AG20443 (cell line): ENCODE results near the gene RPL13.
"Not testable (repeated sequence)": the region's sequence is repeated elsewhere in the genome, so short reads cannot be mapped to it uniquely, and the experiment has no call there.

Source experiments
- DNase-seq: peaks from one replicate; pipeline ENCODE4 v3.0.0; 2012; ENCODE audit warnings: low spot score, mixed read lengths

The RPL13 gene

DNA sequence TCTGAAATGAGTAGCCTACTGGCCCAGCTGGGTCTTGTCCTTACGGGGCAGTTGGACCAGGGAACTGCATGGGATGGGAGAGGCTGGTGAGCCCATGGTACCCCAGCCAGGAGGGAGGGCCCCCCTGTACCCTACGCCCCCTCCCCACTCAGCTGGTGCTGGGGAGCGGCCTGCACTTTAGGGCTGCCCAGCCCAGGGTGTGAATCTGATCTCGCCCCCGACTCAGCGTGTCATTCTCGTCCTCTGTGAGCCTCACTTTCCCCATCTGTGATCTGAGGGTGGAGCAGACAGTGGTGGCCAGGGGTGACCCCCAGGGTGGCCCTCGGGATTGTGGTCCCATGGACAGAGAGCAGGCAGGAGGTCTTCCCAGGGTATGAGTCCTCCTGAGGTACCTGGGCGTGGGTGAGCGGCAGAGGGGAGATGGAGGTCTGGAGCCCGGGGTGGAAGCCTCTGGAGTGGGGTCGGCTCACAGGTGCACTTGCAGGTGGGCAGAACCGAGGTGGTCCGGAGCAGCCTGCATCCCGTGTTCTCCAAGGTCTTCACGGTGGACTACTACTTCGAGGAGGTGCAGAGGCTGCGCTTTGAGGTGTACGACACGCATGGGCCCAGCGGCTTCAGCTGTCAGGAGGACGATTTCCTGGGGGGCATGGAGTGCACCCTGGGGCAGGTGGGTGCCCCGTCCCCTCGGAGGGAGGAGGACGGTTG is 16.7 kb downstream of the RPL13 start:
- DNase-seq = no peak

- DNase-seq = no peak
Measured at GRCh38 chr16:89579351-89579750, 18.9 kb downstream of the RPL13 start.

DNA sequence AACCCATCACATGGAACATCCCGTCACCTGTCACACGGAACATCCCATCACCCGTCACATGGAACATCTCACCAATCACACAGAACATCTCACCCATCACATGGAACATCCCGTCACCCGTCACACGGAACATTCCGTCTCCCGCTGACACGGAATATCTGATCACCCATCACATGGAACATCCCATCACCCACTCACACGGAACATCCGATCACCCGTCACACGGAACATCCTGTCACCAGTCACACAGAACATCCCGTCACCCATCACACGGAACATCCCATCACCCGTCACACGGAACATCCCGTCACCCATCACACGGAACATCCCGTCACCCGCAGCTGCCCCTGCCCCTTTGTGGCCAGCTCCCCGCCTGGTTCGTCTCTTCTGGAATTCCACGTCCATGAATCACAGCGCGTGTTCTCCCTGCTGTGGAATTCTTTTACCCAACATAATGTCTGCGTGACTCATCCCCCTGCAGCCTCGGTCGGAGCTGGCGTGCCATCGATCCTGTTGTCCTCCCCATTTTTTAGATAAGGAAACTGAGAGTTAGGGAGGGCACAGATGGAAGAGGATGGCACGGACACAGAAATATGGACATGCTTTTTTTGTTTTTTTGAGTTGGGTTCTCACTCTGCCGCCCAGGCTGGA is 20.7 kb downstream of the RPL13 start:
- DNase-seq = peak; percentile 96

DNA sequence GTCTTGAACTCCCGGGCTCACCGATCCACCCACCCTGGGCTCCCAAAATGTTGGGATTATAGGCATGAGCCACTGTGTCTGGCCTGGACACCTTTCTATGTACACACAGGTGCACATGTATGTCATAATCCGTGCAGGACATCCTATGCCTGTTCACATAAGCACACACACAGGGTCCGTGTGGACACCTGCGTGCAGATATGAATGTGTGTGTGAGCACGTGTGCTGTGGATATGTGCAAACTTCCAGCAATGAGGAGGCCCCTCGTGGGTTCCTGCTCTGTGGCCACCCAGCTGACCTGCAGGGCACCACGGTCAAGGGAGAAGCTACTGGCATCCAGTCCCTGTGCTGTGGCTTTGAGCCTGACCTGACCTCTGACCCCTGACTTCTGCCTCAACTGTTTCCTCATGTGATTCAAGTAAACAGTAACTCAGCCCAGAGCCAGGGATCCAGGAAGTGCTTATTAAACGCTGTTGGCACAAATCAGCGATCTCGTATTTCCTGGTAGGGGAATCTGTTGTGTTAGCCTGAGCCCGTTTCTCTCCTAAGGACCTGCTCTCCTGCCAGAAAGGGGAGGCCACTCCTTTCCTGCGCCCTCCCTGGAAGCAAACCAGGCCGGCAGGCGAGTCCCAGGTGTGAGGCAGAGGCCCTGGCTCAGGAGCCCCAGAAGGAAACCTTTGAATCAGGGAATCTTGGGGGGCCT is 21.5 kb downstream of the RPL13 start:
- peak; percentile 55 for DNase-seq

- DNase-seq = no peak
Measured at GRCh38 chr16:89582614-89583196, 22.2 kb downstream of the RPL13 start.

DNA sequence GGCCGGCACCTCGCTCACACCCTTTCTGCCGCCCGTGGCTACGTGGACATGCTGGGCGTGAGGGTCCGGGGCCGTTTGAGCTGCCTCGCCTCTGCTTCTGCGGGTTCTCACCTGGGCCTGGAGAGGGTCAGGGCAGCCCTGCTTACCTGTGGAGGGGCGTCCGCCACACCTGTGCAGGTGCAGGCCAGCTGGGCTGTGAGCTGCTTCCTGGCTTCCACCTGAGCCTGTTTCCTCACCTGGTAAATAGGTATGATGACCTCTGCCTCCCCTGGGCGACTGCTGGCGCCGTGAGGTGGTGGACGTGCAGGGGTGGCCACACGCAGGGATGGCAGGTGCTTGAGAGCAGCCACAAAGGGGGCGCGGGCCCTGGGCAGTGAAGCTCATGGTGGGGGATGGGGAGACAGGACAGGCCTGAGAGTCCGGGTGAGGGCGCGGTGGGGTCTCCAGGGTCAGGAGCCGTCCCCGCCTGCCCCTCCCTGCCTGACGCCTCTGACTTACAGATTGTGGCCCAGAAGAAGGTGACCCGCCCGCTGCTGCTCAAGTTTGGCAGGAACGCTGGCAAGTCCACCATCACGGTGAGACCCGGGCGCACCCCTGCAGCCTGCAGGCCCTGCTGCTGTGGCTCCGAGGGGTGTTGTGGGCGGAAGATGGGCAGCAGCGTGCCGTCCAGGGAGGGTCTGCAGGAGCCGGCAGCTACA is 22.9 kb downstream of the RPL13 start:
- no peak for DNase-seq

DNA sequence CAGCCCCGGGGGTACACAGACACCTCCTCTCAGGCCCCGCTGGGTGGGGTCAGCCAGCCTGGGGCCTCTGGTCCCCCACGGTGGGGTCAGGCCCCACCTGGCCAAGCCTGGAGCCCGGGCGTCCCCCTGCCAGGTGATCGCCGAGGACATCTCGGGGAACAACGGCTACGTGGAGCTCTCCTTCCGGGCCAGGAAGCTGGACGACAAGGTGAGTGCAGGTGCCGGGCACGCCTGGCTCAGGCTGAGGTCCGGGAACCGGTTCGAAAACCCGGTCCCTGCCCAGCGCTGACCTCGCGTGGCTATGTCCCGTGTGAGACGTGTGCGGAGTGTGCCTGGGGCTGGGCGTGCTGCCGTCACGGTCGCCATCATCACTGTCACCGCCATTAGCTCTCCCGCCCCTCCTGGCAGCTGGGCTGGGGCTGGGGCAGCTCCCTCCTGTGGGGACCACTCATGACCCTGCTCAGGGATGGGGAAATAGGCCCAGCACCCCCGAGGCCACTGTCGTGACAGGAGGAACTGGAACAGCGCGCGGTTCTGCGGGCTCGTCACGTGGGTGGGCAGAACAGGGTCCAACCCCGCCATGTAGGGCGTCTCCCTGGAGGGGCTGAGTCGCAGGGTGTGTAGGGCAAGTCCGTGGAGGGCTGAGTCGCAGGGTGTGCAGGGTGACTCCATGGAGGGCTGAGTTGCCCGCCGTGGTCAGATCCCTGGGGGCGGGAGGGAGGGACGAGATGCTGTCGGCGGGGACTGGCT is 23.6 kb downstream of the RPL13 start:
- no peak for DNase-seq

GRCh38 chr16:89584768-89585549 is 24.5 kb downstream of the RPL13 start:
- DNase-seq = no peak

DNA sequence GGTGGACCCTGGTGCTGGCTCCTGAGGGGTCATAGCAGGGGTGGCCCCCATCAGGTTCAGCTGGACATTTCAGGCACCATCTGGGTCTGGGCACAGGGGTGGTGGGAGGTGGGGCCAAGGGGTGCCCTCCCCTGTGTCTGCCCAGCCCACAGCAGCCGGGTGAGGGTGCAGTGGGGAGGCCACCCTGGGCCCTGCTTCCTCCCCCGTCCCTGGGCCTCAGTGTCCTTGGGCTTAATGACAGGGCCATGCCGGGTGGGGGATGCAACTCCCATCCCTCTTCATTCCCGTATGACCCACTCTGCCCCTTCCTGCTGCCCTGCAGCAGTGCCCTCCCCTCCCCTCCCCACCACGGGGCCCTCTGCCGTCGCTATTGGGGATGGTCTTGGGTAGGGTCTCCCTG is 25.7 kb downstream of the RPL13 start:
- DNase-seq = no peak

- no peak for DNase-seq
Measured at GRCh38 chr16:89586853-89587252, 26.4 kb downstream of the RPL13 start.

GRCh38 chr16:89587676-89588075 is 27.2 kb downstream of the RPL13 start:
- DNase-seq = not testable (repeated sequence)

GRCh38 chr16:89588413-89589109 is 28.1 kb downstream of the RPL13 start:
- DNase-seq = no peak

- no peak for DNase-seq
Measured at GRCh38 chr16:89589241-89589926, 28.9 kb downstream of the RPL13 start.

- DNase-seq = no peak
Measured at GRCh38 chr16:89593841-89594240, 33.4 kb downstream of the RPL13 start.

GRCh38 chr16:89595330-89596060 is 35.0 kb downstream of the RPL13 start:
- no peak for DNase-seq

DNA sequence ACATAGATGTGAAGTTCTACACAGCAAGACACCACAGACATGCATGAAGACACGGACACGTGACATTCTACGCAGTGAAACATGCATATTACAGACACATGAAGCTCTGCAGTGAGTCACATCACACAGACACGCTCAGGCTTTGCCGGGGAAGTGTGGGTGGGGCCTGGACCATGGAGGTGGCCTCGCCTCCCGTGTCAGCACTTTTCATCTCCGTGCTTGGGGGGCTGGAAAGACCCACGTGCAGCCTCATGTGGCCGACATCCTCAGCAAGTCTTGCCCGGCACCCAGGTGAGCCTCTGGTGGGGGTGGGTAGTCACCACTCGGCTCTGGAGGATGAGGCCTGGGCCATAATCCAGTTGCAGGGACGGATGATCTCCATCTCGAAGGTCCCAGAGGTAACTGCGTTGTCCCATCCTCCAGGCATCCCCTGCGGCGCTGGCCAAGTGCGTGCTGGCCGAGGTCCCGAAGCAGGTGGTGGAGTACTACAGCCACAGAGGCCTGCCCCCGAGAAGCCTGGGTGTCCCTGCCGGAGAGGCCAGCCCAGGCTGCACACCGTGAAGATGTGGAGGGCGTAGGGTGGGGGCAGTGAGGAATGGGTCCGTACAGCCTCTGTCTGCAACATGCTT is 35.7 kb downstream of the RPL13 start:
- DNase-seq = no peak

DNA sequence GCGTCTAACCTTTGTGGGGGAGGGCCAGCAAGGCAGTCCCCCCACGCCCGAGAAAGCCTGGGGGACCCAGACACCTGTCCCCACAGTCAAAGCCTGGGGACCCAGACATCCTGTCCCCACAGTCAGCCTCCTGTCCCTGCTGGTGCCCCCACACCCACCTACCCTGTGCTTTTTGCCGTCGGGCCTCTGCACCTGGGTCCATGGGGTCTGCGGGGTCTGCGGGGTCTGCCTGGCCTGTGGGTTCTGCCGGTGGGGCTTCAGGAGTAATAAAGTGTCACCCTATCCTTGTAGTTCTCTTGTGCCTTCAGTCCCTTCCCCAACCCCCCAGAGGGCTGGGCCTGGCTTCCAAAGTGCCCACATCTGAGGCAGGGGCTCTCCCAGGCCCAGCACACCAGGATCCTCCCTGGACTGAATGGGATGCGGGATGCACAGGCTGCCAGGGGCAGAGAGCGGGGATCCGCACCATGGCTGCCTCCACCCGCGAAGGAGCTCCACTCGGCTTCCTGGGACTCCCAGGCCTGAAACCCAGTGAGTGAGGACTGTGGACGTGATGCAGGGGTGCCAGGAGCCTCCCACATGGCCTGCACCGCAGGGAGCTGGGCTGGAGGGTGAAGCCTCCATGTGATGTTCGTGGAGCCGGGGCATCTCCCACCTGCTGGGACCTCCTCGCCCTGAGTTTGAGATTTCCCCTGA is 36.6 kb downstream of the RPL13 start:
- DNase-seq = no peak

DNA sequence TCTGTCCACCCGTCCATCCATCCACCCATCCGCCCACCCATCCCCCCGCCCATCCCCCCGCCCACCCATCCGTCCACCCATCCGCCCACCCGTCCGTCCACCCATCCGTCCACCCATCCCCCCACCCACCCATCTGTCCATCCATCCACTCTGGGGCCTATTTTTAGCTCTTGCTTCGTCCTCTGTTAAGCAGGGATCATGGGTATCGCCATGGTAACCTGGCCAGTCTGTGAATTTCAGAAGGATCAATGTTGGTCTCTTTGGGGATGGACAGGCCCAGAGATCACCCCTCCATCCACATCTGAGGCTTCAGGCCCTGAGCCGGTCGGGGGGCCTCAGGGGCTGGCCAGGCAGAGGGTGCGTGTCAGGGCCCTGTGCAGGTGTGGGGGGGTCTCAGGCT is 37.7 kb downstream of the RPL13 start:
- peak; percentile 53 for DNase-seq
